ENCODE data around the gene LSM3. TPM values are rescaled to one million over a fixed set of nuclear protein-coding genes. Genes with fewer than 3 reads are reported as not detected.

Gene LSM3
- total RNA-seq, 1 experiment from 2014 or later: 17.4 TPM

DNA sequence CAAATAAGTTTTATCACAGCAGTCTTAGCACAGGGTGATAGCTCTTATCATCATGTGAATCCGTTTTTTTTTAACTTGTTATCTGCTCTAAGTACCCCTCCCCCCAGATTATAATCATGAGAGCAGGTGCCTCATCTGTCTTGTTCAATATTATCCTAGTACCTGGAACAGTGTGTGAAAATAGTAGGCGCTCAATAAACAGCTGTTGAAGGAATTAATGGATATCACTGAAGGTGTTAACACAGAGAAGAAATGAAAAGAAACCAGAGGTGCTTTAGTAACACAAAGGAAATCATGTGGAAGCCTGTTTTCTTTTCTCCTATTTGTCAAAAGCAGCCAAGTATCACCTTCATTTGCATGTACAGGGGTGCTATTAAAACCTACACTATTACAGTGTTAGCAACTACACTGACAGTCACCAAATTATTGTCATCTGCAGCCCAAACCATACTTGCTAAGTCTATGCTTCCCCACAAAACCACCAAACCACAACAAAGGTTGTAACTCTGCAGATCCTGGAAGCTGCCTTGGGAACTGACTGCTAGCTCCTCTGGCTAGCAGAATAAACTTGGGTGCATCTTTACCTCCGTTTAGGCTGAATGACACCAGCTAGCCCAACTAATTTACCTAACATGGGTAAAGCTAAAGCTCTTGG is 3.1 kb upstream of the LSM3 start:
- H3K4me3 ChIP-seq (replicated peaks in 1 of 2; ENCODE audit: low read depth in 1 of 2, low read length in 2 of 2): no peak overlapping the region
- no peaks in the 10 kb centered on the region for H4K20me1 ChIP-seq (ENCODE audit: insufficient read depth)
- peaks cover 72% of the 10 kb centered on the region for H3K79me2 ChIP-seq (ENCODE audit: insufficient read depth, low read length)
- H3K9me3 ChIP-seq (ENCODE audit: control insufficient read depth in 1 of 2, insufficient read depth in 1 of 2, low read depth in 1 of 2, low read length in 2 of 2): no peaks in the 10 kb centered on the region
- ChIA-PET CTCF (interaction anchor here (1.1 kb wide), 1 partner anchor 23 kb away, joined by 3 read pairs; no protein-coding TSS in a partner anchor), POLR2A (no interaction called here), RAD21 (ENCODE audit: low non-redundant PET in 1 of 2, low total read pairs in 2 of 2, uncharacterized antibody in 2 of 2, unreplicated experiment in 2 of 2) (interaction anchor here in 1 of 2 experiments (0.7 kb wide), 1 partner anchor 295 kb away, joined by 3 read pairs; the partner anchor contains the start of gene WNT7A)
- H3K4me2 ChIP-seq (ENCODE audit: low read length): no peak overlapping the region
- no peak overlapping the region for H3K9ac ChIP-seq (ENCODE audit: low read length)
- intact Hi-C loops (cut with micrococcal nuclease): loop anchor here (5.0 kb wide), 1 partner anchor 48 kb away; the partner anchor contains the start of gene TMEM43
- H3K27me3 ChIP-seq (ENCODE audit: insufficient read depth, low read length): no peaks in the 10 kb centered on the region
- DNase-seq (ENCODE audit: low read depth, low spot score): no peak
- H3K36me3 ChIP-seq (ENCODE audit: control insufficient read depth in 1 of 2, insufficient read depth in 2 of 2, low read length in 2 of 2): peaks cover 10 to 11% of the 10 kb centered on the region in 2 experiments; a peak in 2 of 4 replicates
- BruUV-seq (replicated peaks): no TSS peak
- H2AFZ ChIP-seq (ENCODE audit: low read depth, low read length, poor library complexity, severe bottlenecking): no peak overlapping the region
- H3K4me1 ChIP-seq (ENCODE audit: control insufficient read depth in 1 of 2, insufficient read depth in 2 of 2, low read length in 2 of 2): peaks cover 10 to 14% of the 10 kb centered on the region in 2 experiments; a peak in 3 of 4 replicates
- H3K27ac ChIP-seq (ENCODE audit: low read depth, low read length): no peak overlapping the region
- TF ChIP-seq, protein P1, sequence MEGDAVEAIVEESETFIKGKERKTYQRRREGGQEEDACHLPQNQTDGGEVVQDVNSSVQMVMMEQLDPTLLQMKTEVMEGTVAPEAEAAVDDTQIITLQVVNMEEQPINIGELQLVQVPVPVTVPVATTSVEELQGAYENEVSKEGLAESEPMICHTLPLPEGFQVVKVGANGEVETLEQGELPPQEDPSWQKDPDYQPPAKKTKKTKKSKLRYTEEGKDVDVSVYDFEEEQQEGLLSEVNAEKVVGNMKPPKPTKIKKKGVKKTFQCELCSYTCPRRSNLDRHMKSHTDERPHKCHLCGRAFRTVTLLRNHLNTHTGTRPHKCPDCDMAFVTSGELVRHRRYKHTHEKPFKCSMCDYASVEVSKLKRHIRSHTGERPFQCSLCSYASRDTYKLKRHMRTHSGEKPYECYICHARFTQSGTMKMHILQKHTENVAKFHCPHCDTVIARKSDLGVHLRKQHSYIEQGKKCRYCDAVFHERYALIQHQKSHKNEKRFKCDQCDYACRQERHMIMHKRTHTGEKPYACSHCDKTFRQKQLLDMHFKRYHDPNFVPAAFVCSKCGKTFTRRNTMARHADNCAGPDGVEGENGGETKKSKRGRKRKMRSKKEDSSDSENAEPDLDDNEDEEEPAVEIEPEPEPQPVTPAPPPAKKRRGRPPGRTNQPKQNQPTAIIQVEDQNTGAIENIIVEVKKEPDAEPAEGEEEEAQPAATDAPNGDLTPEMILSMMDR (IDR thresholded peaks at IDR 0.05 in 2 of 3, conservative IDR thresholded peaks at IDR 0.05 in 1 of 3; ENCODE audit: borderline replicate concordance in 1 of 3, insufficient read depth in 1 of 3, low read depth in 2 of 3, low read length in 2 of 3): no peak
- no peaks in the 10 kb centered on the region for H3K9me2 ChIP-seq (ENCODE audit: insufficient read depth)
- no peak for ATAC-seq

DNA sequence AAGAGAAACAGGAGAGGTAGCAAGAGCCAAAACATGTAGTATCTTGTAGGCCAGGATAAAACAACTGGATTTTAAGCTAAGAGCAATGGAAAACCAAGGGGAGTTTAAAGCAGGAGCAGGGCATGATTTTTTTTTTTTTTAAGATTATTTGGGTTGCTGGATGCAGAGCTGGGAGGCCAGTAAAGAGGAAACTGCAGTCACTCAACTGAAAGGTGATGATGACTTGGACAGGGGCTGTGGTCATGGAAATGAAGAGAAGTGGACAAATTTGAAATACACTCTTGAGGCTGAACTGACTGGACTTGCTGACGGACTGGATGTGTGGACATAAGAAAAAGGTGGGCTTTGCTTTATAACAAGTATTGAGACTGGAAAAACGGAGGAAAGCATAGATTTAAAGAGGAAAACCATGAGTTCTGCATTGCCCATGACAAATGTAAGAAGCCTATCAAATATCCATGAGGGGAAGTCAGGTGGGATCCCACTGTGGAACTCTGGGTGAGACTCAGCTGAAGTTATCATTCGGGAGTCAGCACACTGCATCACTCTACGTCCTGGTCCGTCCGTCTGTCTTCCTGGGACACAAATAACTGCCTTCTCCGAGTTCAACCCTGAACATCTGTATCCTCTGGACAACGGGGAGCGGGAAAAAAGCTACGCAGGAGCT is 904 bp upstream of the LSM3 start:
- CTCF ChIA-PET: interaction anchor here (1.2 kb wide), 2 partner anchors 26 to 281 kb away, joined by 5 to 13 read pairs; no protein-coding TSS in a partner anchor
- H3K27me3 ChIP-seq (ENCODE audit: insufficient read depth, low read length): no peaks in the 10 kb centered on the region
- intact Hi-C loops (cut with micrococcal nuclease): loop anchor here (5.0 kb wide), 1 partner anchor 50 kb away; the partner anchor contains the start of gene TMEM43
- H3K4me1 ChIP-seq (ENCODE audit: control insufficient read depth in 1 of 2, insufficient read depth in 2 of 2, low read length in 2 of 2): peaks cover 10 to 14% of the 10 kb centered on the region in 2 experiments; a peak in 3 of 4 replicates
- H3K9ac ChIP-seq (ENCODE audit: low read length): peak overlapping the region; percentile 90
- no peaks in the 10 kb centered on the region for H4K20me1 ChIP-seq (ENCODE audit: insufficient read depth)
- RAD21 ChIA-PET (ENCODE audit: low non-redundant PET in 1 of 2, low total read pairs in 2 of 2, uncharacterized antibody in 2 of 2, unreplicated experiment in 2 of 2): interaction anchor here (0.6 to 1.3 kb wide), 2 partner anchors 53 kb away, joined by 3 read pairs; partner anchors contain the start of genes CHCHD4 (in 2 of the 2) and TMEM43 (in 2 of the 2)
- peak overlapping the region; percentile 96 for H3K4me2 ChIP-seq (ENCODE audit: low read length)
- H3K27ac ChIP-seq (ENCODE audit: low read depth, low read length): peak overlapping the region; percentile 86
- TF ChIP-seq SIN3A (IDR thresholded peaks at IDR 0.05; ENCODE audit: low read depth) (peak; percentile 23; the same call in 1 of the 2 replicates), POLR2A (IDR thresholded peaks at IDR 0.05; ENCODE audit: borderline replicate concordance, extremely low read depth, insufficient read depth, insufficient read length) (no peak), ELF1 (IDR thresholded peaks at IDR 0.05; ENCODE audit: borderline replicate concordance, low read depth) (no peak)
- H3K79me2 ChIP-seq (ENCODE audit: insufficient read depth, low read length): peaks cover 94% of the 10 kb centered on the region
- no peaks in the 10 kb centered on the region for H3K9me3 ChIP-seq (ENCODE audit: control insufficient read depth in 1 of 2, insufficient read depth in 1 of 2, low read depth in 1 of 2, low read length in 2 of 2)
- POLR2A ChIA-PET: interaction anchor here (1.0 to 2.1 kb wide), 3 partner anchors 10 to 53 kb away, joined by 4 to 18 read pairs (median 7); partner anchors contain the start of genes CHCHD4 and TMEM43
- BruUV-seq (replicated peaks): TSS peak; percentile 64
- peak overlapping the region; percentile 84 to 97 for H3K4me3 ChIP-seq (replicated peaks in 1 of 2; ENCODE audit: low read depth in 1 of 2, low read length in 2 of 2)
- no peaks in the 10 kb centered on the region for H3K9me2 ChIP-seq (ENCODE audit: insufficient read depth)
- no peak; the same call in 1 of the 2 replicates for ATAC-seq
- peaks cover 9 to 14% of the 10 kb centered on the region in 2 experiments; a peak in 3 of 4 replicates for H3K36me3 ChIP-seq (ENCODE audit: control insufficient read depth in 1 of 2, insufficient read depth in 2 of 2, low read length in 2 of 2)
- no peak overlapping the region for H2AFZ ChIP-seq (ENCODE audit: low read depth, low read length, poor library complexity, severe bottlenecking)
- peak; percentile 2 for DNase-seq (ENCODE audit: low read depth, low spot score)

Measured in HCT116 (cell line).